LoVo (cell line): ENCODE data around the gene SFT2D3.

Experiments used
- DNase-seq: peaks from one replicate; pipeline ENCODE4 v3.0.0-alpha.2; 2016; ENCODE audit warnings: low spot score

SFT2D3 gene

GRCh38 chr2:127701193-127701650 is at the start of gene SFT2D3:
Gene SFT2D3, plus strand, starts transcription at chr2:127701497. Its CDS starts 32 bp downstream, at chr2:127701529.
- peak; percentile 96 for DNase-seq

GRCh38 chr2:127651971-127652550 is 49.2 kb upstream of the SFT2D3 start:
- no peak for DNase-seq

- DNase-seq: no peak
Measured at GRCh38 chr2:127652786-127653357, 48.4 kb upstream of the SFT2D3 start.

GRCh38 chr2:127653421-127654083 is 47.7 kb upstream of the SFT2D3 start:
- no peak for DNase-seq

- DNase-seq: no peak
Measured at GRCh38 chr2:127654084-127654837, 47.0 kb upstream of the SFT2D3 start.

GRCh38 chr2:127654838-127655175 is 46.5 kb upstream of the SFT2D3 start:
- no peak for DNase-seq

GRCh38 chr2:127655209-127656073 is 45.9 kb upstream of the SFT2D3 start:
- DNase-seq: no peak

GRCh38 chr2:127656569-127657231 is 44.6 kb upstream of the SFT2D3 start:
- DNase-seq: no peak

- no peak for DNase-seq
Measured at GRCh38 chr2:127657232-127657595, 44.1 kb upstream of the SFT2D3 start.

GRCh38 chr2:127658146-127658545 is 43.2 kb upstream of the SFT2D3 start:
- DNase-seq: no peak

- no peak for DNase-seq
Measured at GRCh38 chr2:127658641-127659407, 42.5 kb upstream of the SFT2D3 start.

- no peak for DNase-seq
Measured at GRCh38 chr2:127659408-127660290, 41.6 kb upstream of the SFT2D3 start.

- DNase-seq: no peak
Measured at GRCh38 chr2:127660291-127660578, 41.1 kb upstream of the SFT2D3 start.

- DNase-seq: no peak
Measured at GRCh38 chr2:127661072-127661649, 40.1 kb upstream of the SFT2D3 start.

GRCh38 chr2:127661949-127662510 is 39.3 kb upstream of the SFT2D3 start:
- DNase-seq: no peak

- no peak for DNase-seq
Measured at GRCh38 chr2:127662937-127663565, 38.2 kb upstream of the SFT2D3 start.

GRCh38 chr2:127663566-127664064 is 37.7 kb upstream of the SFT2D3 start:
- no peak for DNase-seq
